ENCODE measurements around the gene POLR3A.
"Not testable (repeated sequence)": the region's sequence is repeated elsewhere in the genome, so short reads cannot be mapped to it uniquely, and the experiment has no call there.

Gene POLR3A

DNA sequence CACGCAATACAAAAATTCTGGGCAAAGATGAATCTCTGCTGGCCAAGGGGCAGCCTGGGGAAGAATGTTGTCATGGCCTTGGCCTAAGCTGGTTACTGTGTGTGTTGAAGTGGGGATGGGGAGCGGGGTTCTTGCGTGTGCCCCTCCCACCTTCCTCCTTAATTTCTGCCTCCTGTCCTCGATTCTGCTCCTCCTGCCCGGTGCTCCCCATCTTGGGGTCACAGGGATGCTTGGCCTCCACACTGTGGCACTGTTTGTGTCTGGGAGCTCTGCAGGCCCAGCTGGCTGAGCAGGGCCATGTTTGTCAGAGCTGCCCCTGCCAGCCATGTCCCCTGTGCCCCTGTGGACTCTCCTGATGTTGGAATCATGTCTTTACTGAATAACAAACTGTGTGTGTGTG is 41.4 kb upstream of the POLR3A start:
- TF ChIP-seq MYC (IDR thresholded peaks at IDR 0.05; ENCODE audit: low read depth, low read length), result no peak
- TF ChIP-seq, protein P1, sequence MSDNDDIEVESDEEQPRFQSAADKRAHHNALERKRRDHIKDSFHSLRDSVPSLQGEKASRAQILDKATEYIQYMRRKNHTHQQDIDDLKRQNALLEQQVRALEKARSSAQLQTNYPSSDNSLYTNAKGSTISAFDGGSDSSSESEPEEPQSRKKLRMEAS (IDR thresholded peaks at IDR 0.05; ENCODE audit: low read depth, low read length), result no peak
- TF ChIP-seq POLR2A (IDR thresholded peaks at IDR 0.05; ENCODE audit: extremely low read depth, insufficient read length), result no peak
- TF ChIP-seq, protein P2, sequence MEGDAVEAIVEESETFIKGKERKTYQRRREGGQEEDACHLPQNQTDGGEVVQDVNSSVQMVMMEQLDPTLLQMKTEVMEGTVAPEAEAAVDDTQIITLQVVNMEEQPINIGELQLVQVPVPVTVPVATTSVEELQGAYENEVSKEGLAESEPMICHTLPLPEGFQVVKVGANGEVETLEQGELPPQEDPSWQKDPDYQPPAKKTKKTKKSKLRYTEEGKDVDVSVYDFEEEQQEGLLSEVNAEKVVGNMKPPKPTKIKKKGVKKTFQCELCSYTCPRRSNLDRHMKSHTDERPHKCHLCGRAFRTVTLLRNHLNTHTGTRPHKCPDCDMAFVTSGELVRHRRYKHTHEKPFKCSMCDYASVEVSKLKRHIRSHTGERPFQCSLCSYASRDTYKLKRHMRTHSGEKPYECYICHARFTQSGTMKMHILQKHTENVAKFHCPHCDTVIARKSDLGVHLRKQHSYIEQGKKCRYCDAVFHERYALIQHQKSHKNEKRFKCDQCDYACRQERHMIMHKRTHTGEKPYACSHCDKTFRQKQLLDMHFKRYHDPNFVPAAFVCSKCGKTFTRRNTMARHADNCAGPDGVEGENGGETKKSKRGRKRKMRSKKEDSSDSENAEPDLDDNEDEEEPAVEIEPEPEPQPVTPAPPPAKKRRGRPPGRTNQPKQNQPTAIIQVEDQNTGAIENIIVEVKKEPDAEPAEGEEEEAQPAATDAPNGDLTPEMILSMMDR (IDR thresholded peaks at IDR 0.05; ENCODE audit: low read depth, low read length), result no peak
- no peak for DNase-seq (ENCODE audit: low read depth)
- H3K4me3 ChIP-seq (ENCODE audit: low read depth, low read length), result no peak overlapping the region

DNA sequence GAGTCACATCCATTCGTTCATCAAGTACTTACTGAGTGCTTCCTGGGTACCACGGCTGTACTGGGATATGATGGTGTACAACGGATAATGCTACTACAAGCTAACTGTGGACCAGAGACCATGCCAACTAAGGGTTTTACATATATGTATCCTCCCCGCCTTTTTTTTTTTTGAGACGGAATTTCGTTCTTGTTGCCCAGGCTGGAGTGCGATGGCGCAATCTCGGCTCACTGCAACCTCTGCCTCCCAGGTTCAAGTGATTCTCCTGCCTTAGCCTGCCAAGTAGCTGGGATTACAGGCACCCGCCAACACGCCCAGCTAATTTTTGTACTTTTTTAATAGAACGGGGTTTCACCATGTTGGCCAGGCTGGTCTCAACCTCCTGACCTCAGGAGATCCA is 40.7 kb upstream of the POLR3A start:
- DNase-seq (ENCODE audit: low read depth); H3K4me3 ChIP-seq (ENCODE audit: low read depth, low read length): not testable (repeated sequence)

DNA sequence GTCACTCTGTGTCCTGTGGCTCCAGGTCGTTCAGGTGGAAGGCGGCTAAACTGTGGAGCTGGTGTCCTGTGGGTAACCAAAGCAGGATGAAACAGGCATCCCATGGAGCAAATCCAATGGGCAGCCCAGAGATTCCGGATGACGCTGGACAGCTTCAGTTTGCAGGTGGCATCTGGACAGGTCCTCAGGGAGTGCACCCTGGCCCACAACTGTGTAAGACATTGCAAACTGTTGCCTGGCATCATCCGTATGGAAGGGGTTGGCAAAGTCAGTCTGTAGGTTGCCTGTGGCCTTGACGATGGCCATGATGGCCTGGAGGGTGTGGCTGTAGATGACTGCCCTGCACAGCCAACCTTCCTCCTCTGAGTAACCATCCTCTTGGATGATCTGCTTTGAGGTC is 39.8 kb upstream of the POLR3A start:
- no peak for TF ChIP-seq POLR2A (IDR thresholded peaks at IDR 0.05; ENCODE audit: extremely low read depth, insufficient read length)
- TF ChIP-seq, protein P2 (IDR thresholded peaks at IDR 0.05; ENCODE audit: low read depth, low read length), result no peak
- no peak for TF ChIP-seq MYC (IDR thresholded peaks at IDR 0.05; ENCODE audit: low read depth, low read length)
- TF ChIP-seq, protein P1 (IDR thresholded peaks at IDR 0.05; ENCODE audit: low read depth, low read length), result no peak
- DNase-seq (ENCODE audit: low read depth), result no peak
- no peak overlapping the region for H3K4me3 ChIP-seq (ENCODE audit: low read depth, low read length)

DNA sequence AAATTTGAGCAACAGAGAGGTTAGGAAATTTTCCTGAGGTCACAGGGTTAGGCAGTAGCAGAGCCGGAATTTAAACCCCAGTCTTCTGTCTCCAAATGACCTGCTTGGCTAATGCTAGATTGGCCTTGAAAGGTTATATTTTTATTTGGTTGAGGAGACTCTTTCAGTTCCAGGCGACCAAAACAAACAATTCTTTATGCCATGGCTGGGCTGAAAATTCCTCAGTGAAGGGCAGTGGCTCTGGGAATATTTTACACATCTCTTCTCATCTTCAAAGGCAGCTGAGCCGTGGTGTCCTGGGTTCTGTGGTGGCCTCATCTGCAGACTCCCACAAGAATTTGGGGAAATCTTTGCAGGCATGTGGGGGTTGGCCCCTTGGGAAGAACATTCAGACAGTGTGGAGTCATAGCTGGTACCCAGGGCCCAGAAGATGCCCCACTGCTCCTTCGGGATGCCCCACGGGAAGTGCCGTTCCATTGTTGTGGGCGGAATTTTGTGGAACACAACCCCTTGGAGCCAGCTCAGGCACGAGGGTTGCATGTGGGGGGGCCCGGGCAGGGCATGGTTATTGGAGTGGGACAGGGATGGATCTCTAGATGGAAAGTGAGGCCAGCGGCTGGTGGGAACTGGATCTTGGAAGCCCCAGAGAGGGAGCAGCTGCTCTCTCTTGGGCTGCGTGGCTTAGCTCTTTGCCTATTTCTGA is 37.6 kb upstream of the POLR3A start:
- TF ChIP-seq MYC (IDR thresholded peaks at IDR 0.05; ENCODE audit: low read depth, low read length), result no peak
- TF ChIP-seq, protein P1 (IDR thresholded peaks at IDR 0.05; ENCODE audit: low read depth, low read length), result no peak
- TF ChIP-seq POLR2A (IDR thresholded peaks at IDR 0.05; ENCODE audit: extremely low read depth, insufficient read length), result no peak
- TF ChIP-seq, protein P2 (IDR thresholded peaks at IDR 0.05; ENCODE audit: low read depth, low read length), result no peak
- no peak for DNase-seq (ENCODE audit: low read depth)
- no peak overlapping the region for H3K4me3 ChIP-seq (ENCODE audit: low read depth, low read length)

DNA sequence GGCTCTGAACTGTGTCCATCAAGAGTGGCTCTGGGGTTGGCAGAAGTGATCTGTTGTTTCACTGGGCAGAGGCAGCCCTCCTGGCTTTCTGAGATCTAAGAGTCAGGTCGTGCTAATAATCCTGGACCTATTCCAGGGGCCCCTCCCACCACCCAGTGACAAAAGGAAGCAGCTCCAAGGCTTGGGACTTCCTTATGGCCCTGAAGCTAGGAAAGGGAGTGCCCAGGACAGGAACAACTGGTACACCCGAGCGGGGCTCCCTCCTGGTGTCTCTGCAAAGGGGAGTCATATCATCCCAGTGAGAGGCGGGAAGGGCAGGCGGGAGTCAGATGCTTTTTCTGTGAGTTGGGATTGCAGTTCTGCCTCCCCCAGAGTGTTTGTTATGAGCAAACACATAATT is 36.7 kb upstream of the POLR3A start:
- H3K4me3 ChIP-seq (ENCODE audit: low read depth, low read length), result no peak overlapping the region
- TF ChIP-seq, protein P1 (IDR thresholded peaks at IDR 0.05; ENCODE audit: low read depth, low read length), result no peak
- TF ChIP-seq, protein P2 (IDR thresholded peaks at IDR 0.05; ENCODE audit: low read depth, low read length), result no peak
- TF ChIP-seq MYC (IDR thresholded peaks at IDR 0.05; ENCODE audit: low read depth, low read length), result no peak
- DNase-seq (ENCODE audit: low read depth), result no peak

DNA sequence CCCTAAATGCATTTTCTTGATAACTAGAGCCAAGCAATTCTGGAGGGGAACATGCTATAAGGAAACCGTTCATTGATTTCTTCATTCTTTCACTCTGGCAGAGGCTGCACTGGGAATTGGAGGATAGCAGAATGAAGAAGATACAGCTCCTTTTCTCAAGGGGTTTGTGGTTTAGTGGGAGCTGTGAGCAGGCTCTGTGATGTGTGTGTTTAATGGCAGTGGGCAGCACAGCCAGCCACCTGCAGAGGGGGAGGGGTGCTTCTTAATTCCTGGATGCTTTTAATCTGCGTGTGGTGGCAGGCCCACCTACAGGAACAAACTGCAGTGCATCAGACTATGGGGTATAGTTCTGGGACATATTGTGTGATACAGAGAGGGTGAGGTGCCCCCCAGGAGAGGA is 36.3 kb upstream of the POLR3A start:
- peak; percentile 63 for DNase-seq (ENCODE audit: low read depth)
- H3K4me3 ChIP-seq (ENCODE audit: low read depth, low read length), result no peak overlapping the region
- TF ChIP-seq, protein P1 (IDR thresholded peaks at IDR 0.05; ENCODE audit: low read depth, low read length), result no peak
- TF ChIP-seq, protein P2 (IDR thresholded peaks at IDR 0.05; ENCODE audit: low read depth, low read length), result no peak
- TF ChIP-seq POLR2A (IDR thresholded peaks at IDR 0.05; ENCODE audit: extremely low read depth, insufficient read length) (no peak), MYC (IDR thresholded peaks at IDR 0.05; ENCODE audit: low read depth, low read length) (no peak)

DNA sequence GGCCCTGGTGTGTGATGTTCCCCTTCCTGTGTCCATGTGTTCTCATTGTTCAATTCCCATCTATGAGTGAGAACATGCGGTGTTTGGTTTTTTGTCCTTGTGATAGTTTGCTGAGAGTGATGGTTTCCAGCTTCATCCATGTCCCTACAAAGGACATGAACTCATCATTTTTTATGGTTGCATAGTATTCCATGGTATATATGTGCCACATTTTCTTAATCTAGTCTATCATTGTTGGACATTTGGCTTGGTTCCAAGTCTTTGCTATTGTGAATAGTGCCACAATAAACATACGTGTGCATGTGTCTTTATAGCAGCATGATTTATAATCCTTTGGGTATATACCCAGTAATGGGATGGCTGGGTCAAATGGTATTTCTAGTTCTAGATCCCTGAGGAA is 35.6 kb upstream of the POLR3A start:
- H3K4me3 ChIP-seq (ENCODE audit: low read depth, low read length); DNase-seq (ENCODE audit: low read depth): not testable (repeated sequence)

Measured in NB4 (cell line).